DOHH2 (cell line): ENCODE measurements around the gene ITGAV.

Source experiments
- CTCF ChIP-seq: fragments of 200-600 bp; sonication (generic); IDR thresholded peaks from one replicate; pipeline ENCODE4 v1.5.1; 2014; ENCODE audit warnings: antibody characterized with exemption, mild to moderate bottlenecking, low read depth, low read length; ENCODE audit not compliant: poor library complexity, severe bottlenecking
- EZH2phosphoT487 ChIP-seq: fragments of 200-600 bp; sonication (generic); IDR thresholded peaks from 2 replicates; pipeline ENCODE4 v1.6.1; 2017; ENCODE audit warnings: borderline replicate concordance, mild to moderate bottlenecking, antibody characterized with exemption, low read length, moderate library complexity, mixed read lengths

- TF ChIP-seq CTCF, result no peak
- no peak for TF ChIP-seq EZH2phosphoT487
Observed at GRCh38 chr2:186584053-186584452, 5.8 kb upstream of the ITGAV start.
